Inflammatory macrophage treated with lipopolysaccharide for 4 hours (primary cell): ENCODE data around the gene NOM1.
A peak's percentile ranks its signal among the peaks of the same experiment; 100 is the strongest.
"Not testable (repeated sequence)": the region's sequence is repeated elsewhere in the genome, so short reads cannot be mapped to it uniquely, and the experiment has no call there.

Experiments
- DNase-seq: peaks from one replicate; pipeline ENCODE4 v3.0.0-alpha.2; 2020

Gene NOM1

GRCh38 chr7:156949541-156950380 lies at the start of gene NOM1:
Gene NOM1 (plus strand): TSS chr7:156949712. CDS start chr7:156949738, 26 bp downstream.
- peak; percentile 90 for DNase-seq

GRCh38 chr7:156900093-156900492 lies 49.4 kb upstream of the NOM1 start:
- DNase-seq, result not testable (repeated sequence)

- no peak for DNase-seq
Observed at GRCh38 chr7:156903232-156903909, 46.1 kb upstream of the NOM1 start.

- DNase-seq, result no peak
Observed at GRCh38 chr7:156906200-156906649, 43.3 kb upstream of the NOM1 start.

- DNase-seq, result peak; percentile 33
Observed at GRCh38 chr7:156907656-156908055, 41.9 kb upstream of the NOM1 start.

GRCh38 chr7:156909574-156910252 lies 39.8 kb upstream of the NOM1 start:
- DNase-seq, result not testable (repeated sequence)

- DNase-seq, result no peak
Observed at GRCh38 chr7:156918635-156919034, 30.9 kb upstream of the NOM1 start.

- no peak for DNase-seq
Observed at GRCh38 chr7:156919132-156919713, 30.3 kb upstream of the NOM1 start.

GRCh38 chr7:156920076-156920475 lies 29.4 kb upstream of the NOM1 start:
- DNase-seq, result no peak

GRCh38 chr7:156920487-156921373 lies 28.8 kb upstream of the NOM1 start:
- not testable (repeated sequence) for DNase-seq

- not testable (repeated sequence) for DNase-seq
Observed at GRCh38 chr7:156922304-156922703, 27.2 kb upstream of the NOM1 start.

GRCh38 chr7:156925821-156926220 lies 23.7 kb upstream of the NOM1 start:
- not testable (repeated sequence) for DNase-seq

- DNase-seq, result no peak
Observed at GRCh38 chr7:156927571-156928405, 21.7 kb upstream of the NOM1 start.

GRCh38 chr7:156928406-156928747 lies 21.1 kb upstream of the NOM1 start:
- no peak for DNase-seq

GRCh38 chr7:156929789-156930539 lies 19.5 kb upstream of the NOM1 start:
- DNase-seq, result no peak

- no peak for DNase-seq
Observed at GRCh38 chr7:156932006-156932405, 17.5 kb upstream of the NOM1 start.

GRCh38 chr7:156935250-156935649 lies 14.3 kb upstream of the NOM1 start:
- no peak for DNase-seq

- not testable (repeated sequence) for DNase-seq
Observed at GRCh38 chr7:156936766-156937165, 12.7 kb upstream of the NOM1 start.

GRCh38 chr7:156940421-156941122 lies 8.9 kb upstream of the NOM1 start:
- DNase-seq, result no peak
